Activated CD4-positive, CD25-positive, alpha-beta regulatory T cell treated with anti-CD3 and anti-CD28 coated beads, Interleukin-2, amount 50 U/mL, for 16 hours (primary cell): ENCODE data around the gene RFC2.
"Not testable (repeated sequence)": the region's sequence is repeated elsewhere in the genome, so short reads cannot be mapped to it uniquely, and the experiment has no call there.

Experiments used
- DNase-seq: peaks from one replicate; pipeline ENCODE4 v3.0.0-alpha.2; 2020; ENCODE audit warnings: low read depth, low spot score

RFC2 gene

GRCh38 chr7:74248156-74248555 lies 6.0 kb downstream of the RFC2 start:
- no peak for DNase-seq

DNA sequence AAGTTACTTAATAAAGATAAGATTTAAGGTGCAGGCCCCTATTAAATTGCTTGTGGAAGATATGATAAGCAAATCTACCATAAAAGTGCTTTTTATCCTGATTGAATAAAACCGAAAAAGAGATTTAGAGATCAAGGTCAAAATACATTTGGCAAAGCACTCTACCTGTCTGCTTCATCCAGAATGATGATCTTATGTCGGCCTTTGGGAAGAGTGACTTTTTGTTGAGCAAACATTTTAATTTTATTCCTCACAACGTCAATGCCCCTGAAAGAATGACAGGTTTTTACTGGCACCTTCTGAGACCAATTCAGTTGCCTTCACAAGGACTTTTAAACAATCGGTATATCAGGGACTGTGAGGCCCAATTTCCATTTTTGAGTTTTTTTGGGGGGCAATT lies 7.7 kb downstream of the RFC2 start:
- DNase-seq: no peak

- no peak for DNase-seq
Measured at GRCh38 chr7:74242122-74242443, 12.1 kb downstream of the RFC2 start.

GRCh38 chr7:74240482-74240881 lies 13.7 kb downstream of the RFC2 start:
- DNase-seq: no peak

DNA sequence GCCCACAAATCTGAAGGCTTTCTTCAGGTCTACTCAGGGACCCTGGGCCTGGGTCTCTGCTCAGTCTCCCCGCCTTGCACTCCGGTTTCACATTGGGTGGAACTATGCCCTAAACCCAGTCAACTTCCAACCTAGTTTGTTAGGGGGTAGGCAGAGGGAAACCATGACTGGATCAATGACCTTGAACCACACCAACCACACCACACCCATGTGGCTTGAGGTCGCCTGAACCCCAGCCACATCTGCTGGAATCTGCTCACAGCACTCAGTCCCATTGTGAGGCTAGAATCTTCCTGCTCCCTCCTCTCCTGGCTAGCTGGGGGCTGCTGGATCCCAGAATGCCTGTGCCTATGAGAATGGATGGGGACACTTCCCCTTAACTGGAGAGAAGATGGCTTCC lies 17.9 kb downstream of the RFC2 start:
- DNase-seq: no peak

DNA sequence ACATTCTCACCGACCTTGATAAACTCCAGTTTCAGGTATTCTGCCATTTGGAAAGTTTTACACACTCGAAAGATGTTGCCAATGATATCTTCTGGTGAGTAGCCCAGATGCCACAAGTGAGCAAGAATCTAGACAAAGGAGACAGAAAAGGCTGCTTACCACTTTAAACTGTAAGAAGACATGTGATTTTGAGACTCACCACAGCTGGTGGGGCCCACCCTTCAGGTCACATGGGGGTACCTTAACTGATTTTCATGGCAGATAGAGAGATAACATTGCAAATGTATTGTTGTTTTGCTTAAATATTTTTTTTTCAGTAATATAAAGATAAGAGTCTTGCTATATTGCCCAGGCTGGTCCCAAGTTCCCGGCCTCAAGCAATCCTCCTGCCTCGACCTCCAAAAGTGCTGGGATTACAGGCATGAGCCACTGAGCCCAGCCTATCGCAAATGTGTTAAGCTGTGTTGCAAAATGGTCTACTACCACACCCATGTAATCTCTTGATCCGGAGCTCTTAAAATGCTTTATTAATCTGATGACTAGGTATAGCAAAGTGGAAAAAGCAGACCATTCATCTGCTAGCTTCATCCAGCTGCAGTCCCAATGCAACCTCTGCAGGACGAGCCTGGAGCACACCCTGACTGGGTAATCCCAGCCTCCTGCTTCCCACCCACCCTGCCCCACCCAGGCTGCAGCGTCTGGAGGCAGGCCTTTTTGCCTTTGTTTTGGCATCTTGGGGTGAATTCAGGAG lies 18.5 kb downstream of the RFC2 start:
- no peak for DNase-seq

- no peak for DNase-seq
Measured at GRCh38 chr7:74233655-74234285, 20.4 kb downstream of the RFC2 start.

- no peak for DNase-seq
Measured at GRCh38 chr7:74231232-74231590, 23.0 kb downstream of the RFC2 start.

DNA sequence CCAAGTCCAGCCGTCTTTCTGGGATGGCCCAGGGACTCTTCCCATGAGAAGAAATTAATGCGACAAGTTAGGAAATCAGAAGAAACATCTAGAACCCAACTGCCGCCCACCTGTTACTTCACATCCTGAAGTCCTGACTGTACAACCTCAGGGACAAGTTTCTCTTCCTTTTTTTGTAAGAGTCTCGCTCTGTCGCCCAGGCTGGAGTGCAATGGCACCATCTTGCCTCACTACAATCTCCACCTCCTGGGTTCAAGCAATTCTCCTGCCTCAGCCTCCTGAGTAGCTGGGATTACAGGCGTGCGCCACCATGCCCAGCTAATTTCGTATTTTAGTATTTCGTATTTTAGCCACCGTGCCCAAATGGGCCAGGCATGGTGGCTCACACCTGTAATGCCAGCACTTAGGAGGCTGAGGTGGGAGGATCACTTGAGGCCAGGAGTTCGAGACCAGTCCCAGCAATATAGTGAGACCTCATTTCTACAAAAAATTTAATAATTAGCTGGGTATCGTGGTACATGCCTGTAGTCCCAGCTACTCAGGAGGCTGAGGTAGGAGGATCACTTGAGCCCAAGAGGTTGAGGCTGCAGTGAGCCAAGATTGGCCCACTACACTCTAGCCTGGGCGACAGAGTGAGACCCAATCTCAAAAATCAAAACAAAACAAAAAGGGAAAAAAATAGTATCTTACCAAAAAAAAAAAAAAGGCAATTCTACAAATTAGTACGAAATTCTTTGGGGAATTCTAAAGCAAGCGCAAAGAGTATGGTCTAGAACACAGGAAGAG lies 23.6 kb downstream of the RFC2 start:
- DNase-seq: no peak

GRCh38 chr7:74228951-74229900 lies 25.0 kb downstream of the RFC2 start:
- DNase-seq: no peak

DNA sequence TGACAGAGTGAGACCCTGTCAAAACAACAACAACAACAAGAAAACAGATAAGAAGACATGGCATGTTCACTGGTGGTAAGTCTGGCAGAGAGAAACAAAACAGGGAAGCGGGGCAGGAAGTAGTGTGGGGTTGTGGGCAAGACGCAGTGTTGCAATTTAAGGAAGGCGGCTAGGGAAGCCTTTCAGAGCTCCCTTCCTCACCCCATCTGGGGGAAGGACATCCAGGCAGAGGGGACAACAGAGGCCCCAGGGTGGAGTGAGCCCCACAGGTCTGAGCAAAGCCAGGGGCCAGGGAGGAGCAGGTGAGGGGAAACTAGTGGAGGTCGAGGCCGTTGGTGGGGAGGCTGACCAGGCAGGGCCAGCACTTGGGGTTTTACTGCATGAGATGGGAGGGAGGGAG lies 27.6 kb downstream of the RFC2 start:
- DNase-seq: no peak

DNA sequence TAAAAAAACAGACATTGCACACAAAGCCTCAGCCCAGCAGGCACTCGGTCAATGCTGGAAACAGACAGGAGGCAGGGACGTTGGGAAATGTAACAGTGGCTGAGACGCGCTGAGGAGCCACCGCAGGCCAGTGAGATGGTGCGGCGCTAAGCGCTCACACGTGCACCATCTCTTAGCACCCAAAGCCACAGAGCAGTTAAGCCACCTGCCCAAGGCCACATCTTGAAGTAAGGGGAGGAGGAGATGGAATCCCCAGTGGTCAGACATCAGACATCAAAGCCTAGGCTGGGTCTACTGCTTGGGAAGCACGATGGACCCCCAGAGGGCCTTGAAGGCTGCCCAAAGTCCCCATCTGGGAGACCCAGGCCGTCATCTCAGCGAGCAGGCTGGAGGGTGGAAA lies 28.8 kb downstream of the RFC2 start:
- no peak for DNase-seq

- DNase-seq: not testable (repeated sequence)
Measured at GRCh38 chr7:74224907-74225306, 29.3 kb downstream of the RFC2 start.

GRCh38 chr7:74224511-74224832 lies 29.7 kb downstream of the RFC2 start:
- DNase-seq: no peak

- no peak for DNase-seq
Measured at GRCh38 chr7:74223711-74224510, 30.3 kb downstream of the RFC2 start.

DNA sequence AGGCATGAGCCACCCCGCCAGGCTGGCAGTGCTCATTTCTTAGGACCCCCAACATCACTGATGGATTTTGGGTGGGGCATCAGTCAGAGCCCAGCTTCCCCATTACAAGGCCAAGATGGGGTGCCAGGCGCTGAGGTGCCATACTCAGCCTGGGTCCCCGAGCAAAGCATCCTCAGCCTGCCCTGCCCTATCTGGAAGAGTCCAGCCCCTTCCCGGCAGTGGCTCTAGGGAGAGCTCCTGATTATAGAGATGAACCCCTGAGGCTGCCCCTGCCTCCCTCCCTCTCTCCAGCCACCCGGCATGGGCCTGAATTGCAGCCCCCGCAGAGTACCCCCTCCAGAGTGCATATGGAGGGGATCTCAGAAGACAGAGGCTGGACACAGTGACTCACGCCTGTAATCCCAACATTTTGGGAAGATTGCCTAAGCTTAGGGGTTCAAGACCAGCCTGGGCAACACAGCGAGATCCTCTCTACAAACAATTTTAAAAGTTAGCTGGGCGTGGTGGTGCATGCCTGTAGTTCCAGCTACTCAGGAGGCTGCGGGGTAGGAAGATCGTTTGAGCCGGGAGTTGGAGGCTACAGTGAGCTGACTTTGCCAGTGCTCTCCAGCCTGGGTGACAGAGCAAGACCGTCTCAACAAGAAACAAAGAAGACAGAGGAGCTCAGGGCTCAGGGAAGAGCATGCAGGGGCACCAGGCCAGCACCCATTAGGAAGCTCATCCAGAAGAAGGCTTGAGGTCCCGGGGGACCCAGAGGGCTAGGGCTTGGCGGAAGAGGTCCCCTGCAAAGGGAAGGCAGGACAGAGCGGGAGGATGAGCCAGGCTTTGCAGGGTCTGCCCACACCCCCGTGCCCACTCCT lies 31.1 kb downstream of the RFC2 start:
- no peak for DNase-seq

GRCh38 chr7:74221713-74222112 lies 32.5 kb downstream of the RFC2 start:
- DNase-seq: no peak

DNA sequence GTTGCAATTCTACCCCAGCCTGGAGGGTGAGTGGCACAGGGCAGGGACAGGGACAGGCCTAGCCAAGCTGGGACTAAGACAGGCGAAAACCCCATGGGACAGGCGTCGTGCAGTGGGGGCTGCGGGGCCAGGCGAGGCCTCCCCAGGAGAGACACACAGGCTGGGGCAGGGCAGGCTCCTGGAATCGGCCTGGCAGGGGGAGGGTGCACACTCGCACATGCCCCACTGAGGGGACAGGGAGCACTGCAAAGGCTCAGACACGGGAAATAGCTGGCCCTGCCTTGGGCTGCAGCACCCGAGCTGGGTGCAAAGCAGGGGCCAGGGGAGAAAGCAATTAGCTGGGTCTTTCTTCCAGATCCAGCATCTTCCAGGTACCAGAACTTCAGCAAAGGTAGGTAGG lies 34.0 kb downstream of the RFC2 start:
- DNase-seq: no peak

GRCh38 chr7:74219416-74219815 lies 34.8 kb downstream of the RFC2 start:
- no peak for DNase-seq

DNA sequence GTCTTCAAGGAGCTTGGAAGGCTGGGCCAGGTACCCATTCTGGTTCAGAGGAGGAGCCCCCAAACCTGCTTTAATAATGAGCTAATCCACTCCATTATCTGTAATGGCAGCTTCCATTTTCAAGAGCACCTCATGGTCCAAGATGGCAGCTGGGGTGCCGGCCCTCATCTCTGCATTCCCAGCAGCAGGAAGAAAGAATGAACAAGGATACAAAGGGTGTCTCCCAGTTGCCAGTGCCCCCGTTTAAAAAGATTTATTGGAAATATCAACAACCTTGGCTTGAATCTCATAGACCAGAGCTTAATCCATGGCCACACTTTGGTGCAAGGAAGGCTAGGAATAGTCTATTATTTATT lies 35.9 kb downstream of the RFC2 start:
- no peak for DNase-seq
